ENCODE data around the gene LTBR. TPM values are rescaled to one million over a fixed set of nuclear protein-coding genes. Genes with fewer than 3 reads are reported as not detected.

LTBR gene
- total RNA-seq, 1 donor from 2014 or later, result 186 TPM

DNA sequence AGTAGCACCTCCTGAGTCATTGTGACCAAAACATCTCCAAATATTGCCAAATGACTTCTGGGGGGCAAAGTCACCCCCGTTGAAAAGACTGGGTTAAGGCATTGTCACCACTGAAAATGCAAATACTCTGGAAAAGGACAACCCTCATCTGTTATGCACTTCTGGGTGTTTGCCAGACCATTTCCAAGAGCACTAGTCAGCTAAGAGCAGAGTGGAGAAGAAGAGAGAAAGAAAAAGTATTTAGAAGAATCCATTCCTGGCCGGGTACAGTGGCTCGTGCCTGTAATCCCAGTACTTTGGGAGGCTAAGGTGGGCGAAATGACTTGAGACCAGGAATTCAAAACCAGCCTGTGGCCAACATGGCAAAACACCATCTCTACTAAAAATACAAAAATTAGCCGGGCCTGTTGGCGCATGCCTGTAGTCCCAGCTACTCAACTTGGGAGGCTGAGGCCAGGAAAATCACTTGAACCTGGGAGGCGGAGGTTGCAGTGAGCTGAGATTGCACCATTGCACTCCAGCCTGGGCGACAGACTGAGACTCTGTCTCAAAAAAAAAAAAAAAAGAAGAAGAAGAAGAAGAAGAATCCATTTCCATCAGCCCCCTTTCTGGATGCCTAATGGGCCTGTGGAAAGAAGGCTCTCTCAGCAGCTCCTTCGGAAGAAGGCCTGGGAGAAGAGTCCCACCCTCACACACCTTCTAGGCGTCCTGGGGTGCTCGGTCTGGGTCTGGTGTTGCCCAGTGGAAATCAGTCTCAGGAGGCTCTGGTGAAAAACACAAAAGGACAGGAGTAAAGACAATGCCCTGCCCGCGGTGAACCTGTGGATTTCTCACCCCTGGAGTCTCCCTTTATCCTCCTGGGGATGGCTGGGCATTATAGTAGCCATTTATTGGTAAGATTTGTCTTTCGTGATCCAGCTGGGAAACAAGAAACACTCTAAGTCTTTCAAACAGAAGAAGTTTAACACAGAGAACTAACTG, 3.5 kb upstream of the LTBR start:
- no peak for DNase-seq (ENCODE audit: extremely low read depth, low read depth, low spot score)

GRCh38 chr12:6382371-6382770, 1.6 kb upstream of the LTBR start:
- no peak for DNase-seq (ENCODE audit: extremely low read depth, low read depth, low spot score)

- DNase-seq (ENCODE audit: extremely low read depth, low read depth, low spot score), result no peak
Measured at GRCh38 chr12:6382982-6383381, 980 bp upstream of the LTBR start.

DNA sequence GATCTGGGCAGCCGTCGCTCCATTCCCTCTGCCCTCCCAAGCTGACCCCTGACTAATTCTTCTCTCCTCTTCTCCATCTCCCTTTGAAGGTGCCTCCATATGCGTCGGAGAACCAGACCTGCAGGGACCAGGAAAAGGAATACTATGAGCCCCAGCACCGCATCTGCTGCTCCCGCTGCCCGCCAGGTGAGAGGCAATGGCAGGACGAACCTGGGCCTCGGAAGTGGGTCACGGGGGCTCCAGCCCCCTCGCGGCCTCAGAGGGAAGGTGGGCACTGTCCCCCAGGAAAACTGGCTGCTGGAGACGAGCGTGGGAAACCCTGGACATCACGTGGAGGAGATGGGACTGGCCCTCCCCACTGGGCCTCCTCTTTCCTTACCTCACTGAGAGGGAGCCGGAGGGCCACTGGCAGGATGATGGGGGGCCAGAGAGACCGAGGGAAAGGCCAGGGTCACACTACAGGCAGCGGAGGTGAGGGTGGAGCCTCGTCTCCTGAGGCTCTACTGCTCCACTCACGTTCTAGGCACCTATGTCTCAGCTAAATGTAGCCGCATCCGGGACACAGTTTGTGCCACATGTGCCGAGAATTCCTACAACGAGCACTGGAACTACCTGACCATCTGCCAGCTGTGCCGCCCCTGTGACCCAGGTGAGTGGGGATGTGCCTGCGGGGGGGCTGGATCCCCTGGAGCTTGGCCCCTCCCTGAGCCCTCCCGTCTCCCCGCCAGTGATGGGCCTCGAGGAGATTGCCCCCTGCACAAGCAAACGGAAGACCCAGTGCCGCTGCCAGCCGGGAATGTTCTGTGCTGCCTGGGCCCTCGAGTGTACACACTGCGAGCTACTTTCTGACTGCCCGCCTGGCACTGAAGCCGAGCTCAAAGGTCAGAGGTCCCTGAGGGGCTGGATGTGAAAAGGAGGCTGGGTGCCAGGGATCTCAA, 806 bp downstream of the LTBR start:
- DNase-seq (ENCODE audit: extremely low read depth, low read depth, low spot score), result no peak

- DNase-seq (ENCODE audit: extremely low read depth, low read depth, low spot score), result no peak
Measured at GRCh38 chr12:6386038-6386437, 2.1 kb downstream of the LTBR start.

DNA sequence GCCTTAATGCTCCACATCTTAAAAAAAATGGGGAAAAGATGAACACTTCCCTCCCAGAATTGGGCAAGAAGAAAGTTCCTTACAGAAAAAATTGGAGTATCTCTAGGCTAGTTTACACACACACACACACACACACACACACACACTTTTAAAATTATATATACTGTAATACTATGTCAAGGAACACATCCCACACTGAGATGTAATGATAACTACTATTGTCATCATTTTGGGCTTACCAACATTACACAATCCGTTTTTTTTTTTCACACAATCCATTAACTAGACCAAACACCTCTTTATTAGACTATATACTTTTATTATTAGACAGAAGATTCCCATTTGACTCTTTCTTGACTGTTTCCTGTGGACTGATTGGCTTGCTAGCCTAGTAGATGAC, 2.5 kb downstream of the LTBR start:
- no peak for DNase-seq (ENCODE audit: extremely low read depth, low read depth, low spot score)

DNA sequence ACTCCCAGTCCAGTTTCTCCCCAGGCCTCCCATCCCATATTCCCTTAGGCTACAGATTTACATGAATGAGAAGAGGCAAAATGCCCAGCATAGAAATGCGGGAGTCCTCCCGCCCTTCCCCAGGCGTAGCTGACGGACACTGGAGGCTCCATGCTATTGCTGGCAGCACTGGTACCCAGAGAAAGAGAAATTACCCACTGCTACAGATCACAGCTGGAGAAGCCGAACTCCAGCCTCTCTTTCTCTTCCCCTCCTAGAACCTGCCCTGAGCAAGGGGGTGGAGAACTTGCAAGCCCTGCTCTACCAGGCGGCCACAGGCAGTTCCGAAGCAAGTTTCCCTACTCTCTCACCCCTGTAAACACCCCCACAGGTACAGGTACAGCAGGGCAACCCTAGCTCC, 3.6 kb downstream of the LTBR start:
- no peak for DNase-seq (ENCODE audit: extremely low read depth, low read depth, low spot score)

DNA sequence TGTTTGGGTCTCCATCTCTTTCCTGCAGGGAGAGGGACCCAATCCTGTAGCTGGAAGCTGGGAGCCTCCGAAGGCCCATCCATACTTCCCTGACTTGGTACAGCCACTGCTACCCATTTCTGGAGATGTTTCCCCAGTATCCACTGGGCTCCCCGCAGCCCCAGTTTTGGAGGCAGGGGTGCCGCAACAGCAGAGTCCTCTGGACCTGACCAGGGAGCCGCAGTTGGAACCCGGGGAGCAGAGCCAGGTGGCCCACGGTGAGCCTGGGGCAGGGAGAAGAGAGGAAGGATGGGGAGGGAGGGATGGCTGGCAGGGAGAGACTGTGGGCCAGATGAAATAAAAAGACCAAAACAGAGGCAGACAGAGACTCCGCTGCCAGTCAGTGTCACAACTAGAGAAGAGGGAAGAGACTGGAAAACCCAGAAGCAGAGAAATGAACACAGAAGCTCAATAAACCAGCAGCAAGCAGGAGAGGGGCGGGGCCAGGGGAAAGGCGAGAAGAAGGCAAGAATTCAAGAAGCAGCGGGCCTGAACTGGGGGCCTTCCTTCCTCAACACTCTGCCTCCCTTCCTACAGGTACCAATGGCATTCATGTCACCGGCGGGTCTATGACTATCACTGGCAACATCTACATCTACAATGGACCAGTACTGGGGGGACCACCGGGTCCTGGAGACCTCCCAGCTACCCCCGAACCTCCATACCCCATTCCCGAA, 6.3 kb downstream of the LTBR start:
- no peak for DNase-seq (ENCODE audit: extremely low read depth, low read depth, low spot score)

DNA sequence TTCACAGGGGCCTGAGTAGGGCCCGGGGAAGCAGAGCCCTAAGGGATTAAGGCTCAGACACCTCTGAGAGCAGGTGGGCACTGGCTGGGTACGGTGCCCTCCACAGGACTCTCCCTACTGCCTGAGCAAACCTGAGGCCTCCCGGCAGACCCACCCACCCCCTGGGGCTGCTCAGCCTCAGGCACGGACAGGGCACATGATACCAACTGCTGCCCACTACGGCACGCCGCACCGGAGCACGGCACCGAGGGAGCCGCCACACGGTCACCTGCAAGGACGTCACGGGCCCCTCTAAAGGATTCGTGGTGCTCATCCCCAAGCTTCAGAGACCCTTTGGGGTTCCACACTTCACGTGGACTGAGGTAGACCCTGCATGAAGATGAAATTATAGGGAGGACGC, 7.1 kb downstream of the LTBR start:
- DNase-seq (ENCODE audit: extremely low read depth, low read depth, low spot score), result no peak

GRCh38 chr12:6392504-6392903, 8.5 kb downstream of the LTBR start:
- DNase-seq (ENCODE audit: extremely low read depth, low read depth, low spot score), result no peak

DNA sequence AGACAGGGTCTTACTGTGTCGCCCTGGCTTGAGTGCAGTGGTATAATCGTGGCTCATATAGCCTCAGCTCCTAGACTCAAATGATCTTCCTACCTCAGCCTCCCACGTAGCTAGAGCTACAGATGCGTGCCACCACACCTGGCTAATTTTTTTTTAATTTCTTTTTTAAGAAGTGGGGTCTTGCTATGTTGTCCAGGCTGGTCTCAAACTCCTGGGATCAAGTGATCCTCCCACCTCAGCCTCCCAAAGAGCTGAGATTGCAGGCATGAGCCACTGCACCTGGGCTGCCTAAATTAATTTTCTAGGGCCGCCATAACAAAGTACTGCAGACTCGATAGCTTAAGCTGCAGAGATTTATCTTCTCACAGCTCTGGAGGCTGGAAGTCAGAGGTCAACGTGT, 9.1 kb downstream of the LTBR start:
- no peak for DNase-seq (ENCODE audit: extremely low read depth, low read depth, low spot score)

DNA sequence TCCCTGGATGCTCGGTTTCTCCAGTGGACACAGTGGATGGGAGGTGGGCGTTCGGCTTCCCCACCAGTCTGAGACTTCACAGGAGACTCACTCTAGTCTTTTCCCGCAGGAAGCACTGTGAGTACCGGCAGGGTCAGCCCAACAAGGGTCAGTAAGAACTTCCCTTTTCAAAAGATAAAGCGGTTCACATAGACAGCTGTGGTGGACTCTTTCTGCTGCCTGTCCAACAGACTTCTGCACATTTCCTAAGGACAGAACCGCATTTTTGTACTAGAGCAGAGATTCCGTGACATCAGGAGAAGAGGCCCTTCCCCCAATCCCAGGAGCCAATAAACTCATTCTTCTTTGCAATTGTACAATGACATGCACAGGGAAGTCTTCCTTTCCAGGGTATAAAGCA, 10.4 kb downstream of the LTBR start:
- no peak for DNase-seq (ENCODE audit: extremely low read depth, low read depth, low spot score)

- DNase-seq (ENCODE audit: extremely low read depth, low read depth, low spot score), result no peak
Measured at GRCh38 chr12:6396031-6396430, 12.1 kb downstream of the LTBR start.

DNA sequence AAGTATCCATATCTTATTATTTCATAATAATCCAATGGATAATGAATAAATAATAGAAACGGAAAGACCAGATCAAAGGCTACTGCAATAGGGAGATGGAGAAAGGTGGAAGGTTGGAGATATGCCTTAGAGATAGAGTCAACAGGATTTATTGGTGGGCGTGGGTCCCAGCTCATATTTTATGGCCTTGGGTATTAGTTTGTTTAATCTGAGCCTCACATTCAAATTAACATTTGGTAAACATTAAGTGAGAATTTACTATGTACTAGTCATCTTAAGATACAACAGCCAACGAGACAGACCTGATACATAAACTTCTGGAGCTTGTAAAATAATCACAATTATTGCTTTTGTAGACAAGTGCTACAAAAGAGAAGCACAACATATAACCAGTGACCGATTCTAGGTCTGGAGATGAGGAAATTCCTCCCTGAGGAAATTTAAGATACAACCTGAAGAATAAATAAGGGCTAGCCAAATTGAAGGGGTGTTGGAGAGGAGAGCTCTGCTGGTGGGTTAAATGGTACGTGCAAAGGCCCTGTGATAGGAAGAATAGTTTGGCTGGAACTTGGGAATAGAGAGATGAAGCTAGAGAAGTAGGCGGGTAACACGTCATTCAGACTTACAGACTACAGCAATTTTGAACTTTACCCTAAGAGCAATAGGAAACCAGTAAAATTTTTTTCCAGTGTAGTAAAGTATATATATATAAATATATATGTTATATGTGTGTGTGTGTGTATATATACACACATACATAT, 16.1 kb downstream of the LTBR start:
- DNase-seq (ENCODE audit: extremely low read depth, low read depth, low spot score), result no peak

GRCh38 chr12:6404390-6404789, 20.4 kb downstream of the LTBR start:
- no peak for DNase-seq (ENCODE audit: extremely low read depth, low read depth, low spot score)

DNA sequence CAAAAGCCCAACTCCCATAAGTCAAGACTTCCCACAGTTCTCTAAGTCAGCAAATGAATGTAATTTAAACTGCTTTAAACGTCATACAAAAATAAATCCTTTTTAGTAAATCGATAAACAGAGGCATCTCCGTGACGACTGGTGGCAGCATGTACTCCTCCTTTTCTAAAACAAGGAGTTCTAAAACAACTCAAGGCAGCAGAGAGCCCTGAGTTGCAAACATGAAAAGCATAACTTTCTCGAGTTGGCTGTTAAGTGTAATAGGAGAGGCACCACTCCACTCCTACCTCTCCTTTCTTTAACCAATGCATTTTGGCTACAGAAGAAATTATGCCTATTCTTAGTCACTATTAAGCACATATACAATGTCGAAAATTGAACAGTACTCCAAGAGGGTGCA, 22.0 kb downstream of the LTBR start:
- no peak for DNase-seq (ENCODE audit: extremely low read depth, low read depth, low spot score)

- no peak for DNase-seq (ENCODE audit: extremely low read depth, low read depth, low spot score)
Measured at GRCh38 chr12:6407236-6407954, 23.4 kb downstream of the LTBR start.

DNA sequence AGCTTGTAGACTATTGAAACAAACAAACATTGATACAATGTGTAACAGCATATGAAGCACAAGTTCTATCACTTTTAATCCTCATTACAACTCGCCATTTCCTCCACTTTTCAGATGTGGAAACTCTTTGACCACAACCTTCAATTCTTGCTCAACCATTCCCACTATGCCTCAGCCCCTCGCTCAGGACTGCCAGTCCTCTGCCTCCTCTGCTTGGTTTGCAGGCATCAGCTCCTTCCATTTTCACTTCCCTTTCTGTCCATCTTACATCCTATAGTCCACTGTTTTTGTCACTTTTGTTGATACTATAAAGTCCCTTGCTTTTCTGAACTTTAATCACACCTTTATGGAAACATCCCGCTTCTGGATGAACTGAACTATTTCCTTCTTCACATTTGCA, 32.6 kb downstream of the LTBR start:
- no peak for DNase-seq (ENCODE audit: extremely low read depth, low read depth, low spot score)

DNA sequence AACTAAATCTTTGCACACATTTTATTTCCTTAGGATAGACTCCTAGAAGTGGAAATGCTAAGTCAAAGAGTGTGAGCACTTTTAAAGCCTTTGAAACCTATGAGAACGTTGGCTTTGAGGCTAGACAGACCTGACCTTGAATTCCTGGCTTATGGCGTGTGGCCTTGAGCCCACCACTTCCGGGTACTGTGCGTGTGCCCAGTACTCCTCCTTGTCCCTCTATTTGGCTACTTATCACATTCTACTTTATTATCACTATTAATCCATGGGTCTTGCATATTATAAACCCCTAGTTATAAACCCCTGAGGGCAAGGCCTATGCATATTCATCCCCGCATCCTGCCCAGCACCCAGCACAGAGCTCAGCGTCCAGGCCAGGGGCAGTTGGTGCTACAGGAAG, 34.8 kb downstream of the LTBR start:
- no peak for DNase-seq (ENCODE audit: extremely low read depth, low read depth, low spot score)

DNA sequence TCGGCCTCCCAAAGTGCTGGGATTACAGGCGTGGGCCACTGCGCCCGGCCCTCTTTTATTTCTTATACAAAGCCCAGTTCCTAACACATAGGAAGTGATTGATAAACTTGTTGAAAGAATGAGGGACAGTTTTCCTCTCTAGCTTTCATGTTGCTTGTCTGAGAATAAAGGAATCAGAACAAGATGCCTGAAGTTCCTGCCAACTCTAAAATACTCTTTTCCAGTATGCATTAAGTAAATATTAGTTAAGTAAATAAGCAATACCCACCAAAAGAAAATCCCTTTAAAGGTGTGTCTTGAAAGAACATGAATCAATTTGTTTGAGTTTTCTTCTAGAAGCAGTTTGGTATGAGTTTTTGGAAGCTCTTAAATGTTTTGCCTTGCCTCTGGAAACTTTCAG, 36.4 kb downstream of the LTBR start:
- DNase-seq (ENCODE audit: extremely low read depth, low read depth, low spot score), result no peak

Measured in glomerular endothelial cell (primary cell).